ENCODE data around the gene VSX1. TPM values are rescaled to one million over a fixed set of nuclear protein-coding genes. Genes with fewer than 3 reads are reported as not detected.

VSX1 gene
- total and polyA plus RNA-seq, 2 experiments from 2014 or later: not detected

DNA sequence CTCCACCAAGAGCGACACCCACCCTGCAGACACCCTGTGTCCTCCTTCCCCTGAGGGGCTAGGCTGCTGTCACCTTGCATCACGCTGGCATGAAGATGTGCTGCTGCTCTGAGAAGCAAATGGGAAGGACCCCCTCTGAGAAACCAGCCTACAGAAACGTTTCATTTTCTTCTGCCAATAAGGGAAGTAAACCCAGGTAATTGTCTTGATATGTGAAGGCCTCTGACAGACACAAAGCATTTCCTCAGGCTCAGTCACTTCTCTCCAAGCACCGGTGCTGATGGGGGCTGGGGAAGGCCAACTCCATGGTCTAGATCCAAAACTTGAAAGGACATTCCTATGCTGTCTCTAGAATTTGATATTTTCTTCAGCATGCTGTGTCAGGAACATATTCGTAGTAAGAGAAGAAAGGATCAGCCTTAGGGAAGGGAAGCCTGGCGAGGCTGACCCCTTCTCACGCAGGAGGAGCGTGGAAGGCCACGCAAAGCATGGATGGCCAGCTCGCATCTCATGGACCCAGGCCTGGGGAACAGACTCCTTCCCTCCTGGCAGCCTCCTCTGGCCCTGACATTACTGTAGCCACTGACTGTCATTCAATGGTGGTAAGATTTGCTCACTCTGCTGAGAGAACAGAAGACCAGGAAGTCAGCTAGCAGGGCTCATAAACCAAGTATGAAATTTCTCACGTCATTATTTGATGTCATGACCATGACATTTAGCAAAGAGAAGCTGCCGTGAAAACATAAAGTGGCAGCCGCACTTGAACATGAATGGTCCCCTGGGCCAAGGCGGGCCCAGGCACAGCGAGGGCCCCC is 44.4 kb downstream of the VSX1 start:
- TF ChIP-seq EZH2 (IDR thresholded peaks at IDR 0.05; ENCODE audit: borderline replicate concordance): no peak
- TF ChIP-seq EZH2phosphoT487 (IDR thresholded peaks at IDR 0.05; ENCODE audit: low read depth, severe bottlenecking, unreplicated experiment): no peak
- TF ChIP-seq, protein P1, sequence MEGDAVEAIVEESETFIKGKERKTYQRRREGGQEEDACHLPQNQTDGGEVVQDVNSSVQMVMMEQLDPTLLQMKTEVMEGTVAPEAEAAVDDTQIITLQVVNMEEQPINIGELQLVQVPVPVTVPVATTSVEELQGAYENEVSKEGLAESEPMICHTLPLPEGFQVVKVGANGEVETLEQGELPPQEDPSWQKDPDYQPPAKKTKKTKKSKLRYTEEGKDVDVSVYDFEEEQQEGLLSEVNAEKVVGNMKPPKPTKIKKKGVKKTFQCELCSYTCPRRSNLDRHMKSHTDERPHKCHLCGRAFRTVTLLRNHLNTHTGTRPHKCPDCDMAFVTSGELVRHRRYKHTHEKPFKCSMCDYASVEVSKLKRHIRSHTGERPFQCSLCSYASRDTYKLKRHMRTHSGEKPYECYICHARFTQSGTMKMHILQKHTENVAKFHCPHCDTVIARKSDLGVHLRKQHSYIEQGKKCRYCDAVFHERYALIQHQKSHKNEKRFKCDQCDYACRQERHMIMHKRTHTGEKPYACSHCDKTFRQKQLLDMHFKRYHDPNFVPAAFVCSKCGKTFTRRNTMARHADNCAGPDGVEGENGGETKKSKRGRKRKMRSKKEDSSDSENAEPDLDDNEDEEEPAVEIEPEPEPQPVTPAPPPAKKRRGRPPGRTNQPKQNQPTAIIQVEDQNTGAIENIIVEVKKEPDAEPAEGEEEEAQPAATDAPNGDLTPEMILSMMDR (IDR thresholded peaks at IDR 0.05; ENCODE audit: poor library complexity): no peak
- Histone ChIP-seq H3K36me3 (replicated peaks; ENCODE audit: insufficient read depth, low read depth) (no peaks in the 10 kb centered on the region), H3K4me3 (no peak overlapping the region), H3K4me2 (no peak overlapping the region), H2AFZ (no peak overlapping the region), H3K4me1 (ENCODE audit: insufficient read depth) (peaks cover 43% of the 10 kb centered on the region), H3K9me2 (replicated peaks; ENCODE audit: insufficient read depth) (no peaks in the 10 kb centered on the region), H3K79me2 (peaks cover 8% of the 10 kb centered on the region), H4K20me1 (ENCODE audit: insufficient read depth, poor library complexity, severe bottlenecking) (peaks cover 4% of the 10 kb centered on the region), H3K9me3 (ENCODE audit: low read depth) (no peaks in the 10 kb centered on the region), H3K27ac (no peak overlapping the region), H3K27me3 (no peaks in the 10 kb centered on the region)
- no peak for DNase-seq (ENCODE audit: low spot score)
- 92% methylated on average over 15 of the region's 15 CpGs for WGBS (ENCODE audit: low lambda C conversion rate, missing lambda C conversion rate)

DNA sequence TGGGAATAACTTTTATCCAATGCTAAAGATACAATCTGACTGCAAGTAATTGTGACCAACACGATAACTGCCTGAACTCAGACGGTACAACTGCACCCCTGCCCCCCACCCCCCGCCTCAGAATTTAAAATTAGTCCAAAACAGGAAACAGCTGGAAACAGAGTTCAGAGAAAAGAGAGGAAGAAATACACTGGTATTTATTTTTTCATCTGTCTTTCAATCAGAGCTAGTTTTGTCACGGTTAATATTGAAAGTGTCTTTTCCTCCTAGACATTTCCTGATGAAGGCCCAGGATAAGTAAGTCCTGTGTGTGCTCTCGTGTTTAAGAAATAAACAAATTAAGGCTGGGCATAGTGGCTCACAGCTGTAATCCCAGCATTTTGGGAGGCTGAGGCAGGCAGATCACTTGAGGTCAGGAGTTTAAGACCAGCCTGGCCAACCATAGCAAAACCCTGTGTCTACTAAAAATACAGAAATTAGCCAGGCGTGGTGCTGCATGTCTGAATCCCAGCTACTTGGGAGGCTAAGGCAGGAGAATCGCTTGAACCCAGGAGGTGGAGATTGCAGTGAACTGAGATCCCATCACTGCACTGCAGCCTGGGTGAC is 45.5 kb downstream of the VSX1 start:
- Histone ChIP-seq H3K27me3 (no peaks in the 10 kb centered on the region), H3K79me2 (peaks cover 12% of the 10 kb centered on the region), H3K4me3 (no peak overlapping the region), H3K4me2 (no peak overlapping the region), H3K9me2 (replicated peaks; ENCODE audit: insufficient read depth) (no peaks in the 10 kb centered on the region), H3K36me3 (replicated peaks; ENCODE audit: insufficient read depth, low read depth) (no peaks in the 10 kb centered on the region), H3K27ac (no peak overlapping the region), H3K4me1 (ENCODE audit: insufficient read depth) (peaks cover 51% of the 10 kb centered on the region), H3K9me3 (ENCODE audit: low read depth) (no peaks in the 10 kb centered on the region), H4K20me1 (ENCODE audit: insufficient read depth, poor library complexity, severe bottlenecking) (peaks cover 4% of the 10 kb centered on the region), H2AFZ (no peak overlapping the region)
- 70% methylated on average over 7 of the region's 7 CpGs for WGBS (ENCODE audit: low lambda C conversion rate, missing lambda C conversion rate)
- DNase-seq (ENCODE audit: low spot score): no peak
- TF ChIP-seq, protein P1 (IDR thresholded peaks at IDR 0.05; ENCODE audit: poor library complexity): no peak
- no peak for TF ChIP-seq EZH2phosphoT487 (IDR thresholded peaks at IDR 0.05; ENCODE audit: low read depth, severe bottlenecking, unreplicated experiment)
- TF ChIP-seq EZH2 (IDR thresholded peaks at IDR 0.05; ENCODE audit: borderline replicate concordance): no peak

DNA sequence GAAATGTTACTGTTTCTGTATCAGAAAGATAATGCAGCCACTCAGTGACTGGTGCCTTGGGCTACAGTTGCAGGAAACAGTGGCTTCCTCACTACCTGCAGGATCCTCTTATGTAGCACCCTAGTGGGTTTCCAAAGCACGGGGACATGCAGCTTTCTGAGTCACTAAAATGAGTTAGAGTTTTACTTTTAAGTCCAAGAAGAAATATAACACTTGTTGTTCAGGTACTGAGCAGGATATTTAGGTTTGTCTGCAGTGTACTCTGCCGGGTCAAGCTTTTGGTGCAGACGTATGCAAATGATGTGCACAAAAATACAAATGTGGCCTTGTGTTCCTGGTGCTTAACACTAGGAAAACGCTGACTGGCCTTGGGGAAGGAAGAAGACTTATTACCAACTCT is 46.0 kb downstream of the VSX1 start:
- DNase-seq (ENCODE audit: low spot score): no peak
- Histone ChIP-seq H4K20me1 (ENCODE audit: insufficient read depth, poor library complexity, severe bottlenecking) (peaks cover 4% of the 10 kb centered on the region), H3K79me2 (peaks cover 15% of the 10 kb centered on the region), H3K27ac (no peak overlapping the region), H3K4me1 (ENCODE audit: insufficient read depth) (peaks cover 53% of the 10 kb centered on the region), H3K27me3 (no peaks in the 10 kb centered on the region), H3K4me3 (no peak overlapping the region), H3K9me3 (ENCODE audit: low read depth) (no peaks in the 10 kb centered on the region), H3K36me3 (replicated peaks; ENCODE audit: insufficient read depth, low read depth) (no peaks in the 10 kb centered on the region), H2AFZ (no peak overlapping the region), H3K9me2 (replicated peaks; ENCODE audit: insufficient read depth) (no peaks in the 10 kb centered on the region), H3K4me2 (no peak overlapping the region)
- no peak for TF ChIP-seq EZH2phosphoT487 (IDR thresholded peaks at IDR 0.05; ENCODE audit: low read depth, severe bottlenecking, unreplicated experiment)
- 71% methylated on average over 4 of the region's 4 CpGs for WGBS (ENCODE audit: low lambda C conversion rate, missing lambda C conversion rate)

DNA sequence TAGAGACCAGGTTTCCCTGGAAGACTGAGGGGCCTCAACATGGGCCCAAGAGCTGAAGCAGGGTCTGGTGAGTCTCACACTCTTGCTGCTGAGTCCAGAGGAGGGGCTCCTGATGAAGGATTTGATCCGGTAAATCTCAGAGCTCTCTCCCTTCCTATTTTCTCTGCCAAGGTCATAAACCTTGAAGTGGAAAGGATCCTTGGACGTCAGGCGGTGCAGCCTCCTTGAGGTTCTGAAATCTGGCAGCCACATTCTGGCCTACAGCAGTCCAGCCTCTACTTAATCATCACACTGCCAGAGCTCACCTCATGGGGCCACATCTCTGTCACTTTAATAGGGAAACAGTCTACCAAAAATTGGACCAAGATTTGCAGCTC is 48.0 kb downstream of the VSX1 start:
- Histone ChIP-seq H4K20me1 (ENCODE audit: insufficient read depth, poor library complexity, severe bottlenecking) (peaks cover 4% of the 10 kb centered on the region), H3K4me1 (ENCODE audit: insufficient read depth) (peaks cover 35% of the 10 kb centered on the region), H3K79me2 (peaks cover 18% of the 10 kb centered on the region), H3K36me3 (replicated peaks; ENCODE audit: insufficient read depth, low read depth) (no peaks in the 10 kb centered on the region), H2AFZ (no peak overlapping the region), H3K27me3 (no peaks in the 10 kb centered on the region), H3K9me2 (replicated peaks; ENCODE audit: insufficient read depth) (no peaks in the 10 kb centered on the region), H3K4me2 (no peak overlapping the region), H3K9me3 (ENCODE audit: low read depth) (no peaks in the 10 kb centered on the region), H3K27ac (peak overlapping the region; percentile 25), H3K4me3 (no peak overlapping the region)
- TF ChIP-seq EZH2 (IDR thresholded peaks at IDR 0.05; ENCODE audit: borderline replicate concordance) (no peak), EZH2phosphoT487 (IDR thresholded peaks at IDR 0.05; ENCODE audit: low read depth, severe bottlenecking, unreplicated experiment) (no peak)
- TF ChIP-seq, protein P1 (IDR thresholded peaks at IDR 0.05; ENCODE audit: poor library complexity): no peak
- 68% methylated on average over 3 of the region's 3 CpGs for WGBS (ENCODE audit: low lambda C conversion rate, missing lambda C conversion rate)
- DNase-seq (ENCODE audit: low spot score): no peak
